Thyroid gland (tissue), 4 donors: ENCODE results near the gene ACOX1.

ENCODE experiments used
- POLR2A ChIP-seq, 2 donors: fragments of 450-650 bp; IDR thresholded peaks; one replicate each; pipeline ENCODE4 v1.6.1; 2017; ENCODE audit warnings: antibody characterized with exemption in 2 of 2, mild to moderate bottlenecking in 2 of 2, moderate library complexity in 1 of 2
- TF ChIP-seq, protein P1 (sequence below), 6 experiments: fragments of 200-600 bp in 3 of 6; fragments of 450-650 bp in 3 of 6; sonication (generic) in 3 of 6; IDR thresholded peaks; one replicate each; pipeline ENCODE4 v1.5.1; 2016 to 2019; ENCODE audit warnings: antibody characterized with exemption in 6 of 6, mild to moderate bottlenecking in 2 of 6, inconsistent platforms in 1 of 6, moderate library complexity in 1 of 6

DNA sequence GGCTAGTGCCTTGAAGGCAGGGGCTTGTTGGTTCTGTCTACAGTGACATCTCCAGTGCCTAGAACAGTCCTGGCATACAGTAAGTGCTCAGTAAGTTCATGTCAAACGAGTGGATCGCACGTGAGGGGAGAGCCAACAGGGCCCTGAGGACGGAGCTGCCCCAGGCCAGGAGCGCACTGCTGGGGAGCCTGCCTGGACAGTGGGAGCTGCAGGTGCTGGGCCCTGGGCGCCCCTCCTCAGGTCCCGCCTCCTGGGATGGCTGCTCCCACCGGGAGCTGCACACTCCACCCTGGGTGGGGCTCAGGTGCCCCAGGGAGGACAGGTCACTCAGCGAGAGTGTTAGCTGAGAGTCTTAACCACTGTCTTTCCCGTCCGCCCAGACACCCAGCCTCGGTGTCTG, 46.3 kb upstream of the ACOX1 start:
- TF ChIP-seq, protein P1, sequence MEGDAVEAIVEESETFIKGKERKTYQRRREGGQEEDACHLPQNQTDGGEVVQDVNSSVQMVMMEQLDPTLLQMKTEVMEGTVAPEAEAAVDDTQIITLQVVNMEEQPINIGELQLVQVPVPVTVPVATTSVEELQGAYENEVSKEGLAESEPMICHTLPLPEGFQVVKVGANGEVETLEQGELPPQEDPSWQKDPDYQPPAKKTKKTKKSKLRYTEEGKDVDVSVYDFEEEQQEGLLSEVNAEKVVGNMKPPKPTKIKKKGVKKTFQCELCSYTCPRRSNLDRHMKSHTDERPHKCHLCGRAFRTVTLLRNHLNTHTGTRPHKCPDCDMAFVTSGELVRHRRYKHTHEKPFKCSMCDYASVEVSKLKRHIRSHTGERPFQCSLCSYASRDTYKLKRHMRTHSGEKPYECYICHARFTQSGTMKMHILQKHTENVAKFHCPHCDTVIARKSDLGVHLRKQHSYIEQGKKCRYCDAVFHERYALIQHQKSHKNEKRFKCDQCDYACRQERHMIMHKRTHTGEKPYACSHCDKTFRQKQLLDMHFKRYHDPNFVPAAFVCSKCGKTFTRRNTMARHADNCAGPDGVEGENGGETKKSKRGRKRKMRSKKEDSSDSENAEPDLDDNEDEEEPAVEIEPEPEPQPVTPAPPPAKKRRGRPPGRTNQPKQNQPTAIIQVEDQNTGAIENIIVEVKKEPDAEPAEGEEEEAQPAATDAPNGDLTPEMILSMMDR (IDR thresholded peaks at IDR 0.05): no peak
- TF ChIP-seq POLR2A (IDR thresholded peaks at IDR 0.05): no peak
